Ramos (cell line): ENCODE results near the gene SLC30A2.

ENCODE experiments used
- in situ Hi-C: fragments of 300-500 bp; cut with MboI; formaldehyde crosslinking; loops from one replicate; pipeline ENCODE4 v1.14.3; 2022; ENCODE audit warnings: low sequenced_read_pairs; ENCODE audit not compliant: unreplicated experiment

Gene SLC30A2

GRCh38 chr1:26070963-26071342 is 25.0 kb upstream of the SLC30A2 start:
- in situ Hi-C loops, result no loop called here

- in situ Hi-C loops, result no loop called here
Measured at GRCh38 chr1:26070296-26070962, 24.5 kb upstream of the SLC30A2 start.

GRCh38 chr1:26069941-26070295 is 24.0 kb upstream of the SLC30A2 start:
- in situ Hi-C loops, result no loop called here

GRCh38 chr1:26067432-26067911 is 21.6 kb upstream of the SLC30A2 start, which contains the start of gene TRIM63:
Gene TRIM63 (minus strand): TSS chr1:26067630. CDS start chr1:26067494, 136 bp downstream.
- in situ Hi-C loops, result no loop called here

- in situ Hi-C loops, result no loop called here
Measured at GRCh38 chr1:26066857-26067256, 20.9 kb upstream of the SLC30A2 start.

GRCh38 chr1:26066160-26066559 is 20.2 kb upstream of the SLC30A2 start:
- in situ Hi-C loops, result no loop called here

GRCh38 chr1:26064553-26064952 is 18.6 kb upstream of the SLC30A2 start:
- in situ Hi-C loops, result no loop called here

- in situ Hi-C loops, result no loop called here
Measured at GRCh38 chr1:26060832-26061574, 15.1 kb upstream of the SLC30A2 start.

- in situ Hi-C loops, result no loop called here
Measured at GRCh38 chr1:26059906-26060305, 14.0 kb upstream of the SLC30A2 start.

GRCh38 chr1:26058052-26058595 is 12.2 kb upstream of the SLC30A2 start:
- in situ Hi-C loops, result no loop called here

- in situ Hi-C loops, result no loop called here
Measured at GRCh38 chr1:26057189-26057588, 11.3 kb upstream of the SLC30A2 start.

- in situ Hi-C loops, result no loop called here
Measured at GRCh38 chr1:26055041-26055440, 9.1 kb upstream of the SLC30A2 start.

- in situ Hi-C loops, result no loop called here
Measured at GRCh38 chr1:26053718-26054560, 8.0 kb upstream of the SLC30A2 start.

- in situ Hi-C loops, result no loop called here
Measured at GRCh38 chr1:26050248-26050640, 4.3 kb upstream of the SLC30A2 start.

GRCh38 chr1:26049531-26050247 is 3.8 kb upstream of the SLC30A2 start:
- in situ Hi-C loops, result no loop called here

GRCh38 chr1:26047278-26047874 is 1.5 kb upstream of the SLC30A2 start:
- in situ Hi-C loops, result no loop called here

- in situ Hi-C loops, result no loop called here
Measured at GRCh38 chr1:26046246-26047095, 553 bp upstream of the SLC30A2 start.

- in situ Hi-C loops, result no loop called here
Measured at GRCh38 chr1:26044971-26045721, 772 bp downstream of the SLC30A2 start.
